Measurements from ENCODE around the gene LIPE. TPM values are rescaled to one million over a fixed set of nuclear protein-coding genes. Genes with fewer than 3 reads are reported as not detected.
A peak's percentile ranks its signal among the peaks of the same experiment; 100 is the strongest.
"Not testable (repeated sequence)": the region's sequence is repeated elsewhere in the genome, so short reads cannot be mapped to it uniquely, and the experiment has no call there.

Gene LIPE
- total and polyA plus RNA-seq, 9 donors: 1.7 to 15.1 (median 5.4) TPM

DNA sequence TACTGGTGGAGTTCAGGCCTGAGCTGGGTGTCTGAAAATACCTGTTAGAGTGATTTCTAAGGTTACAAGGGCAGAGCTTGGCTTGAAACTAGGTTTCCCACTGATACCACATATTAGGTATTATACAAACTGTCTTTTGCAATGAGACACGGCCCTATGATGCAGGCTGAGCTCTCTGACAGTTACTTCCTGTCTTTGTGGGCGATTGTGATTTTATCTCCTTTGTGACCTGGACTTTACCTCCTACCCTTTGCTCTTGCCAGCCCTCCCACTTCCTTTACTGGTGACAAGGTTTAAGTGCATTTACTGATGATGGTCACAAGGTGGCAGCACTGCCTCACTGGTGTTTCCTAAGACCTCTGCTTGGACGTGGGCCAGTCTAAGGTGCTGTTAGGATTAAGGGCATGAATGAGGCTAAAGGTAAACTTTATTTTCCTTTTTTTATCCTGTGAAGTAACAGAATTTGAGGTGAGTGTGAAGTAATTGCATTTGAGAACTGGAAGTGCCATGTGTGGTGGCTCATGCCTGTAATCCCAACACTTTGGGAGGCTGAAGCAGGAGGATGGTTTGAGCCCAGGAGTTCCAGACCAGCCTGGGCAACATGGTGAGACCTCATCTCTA is 23.2 kb upstream of the LIPE start:
- no peaks in the 10 kb centered on the region for H3K27me3 ChIP-seq
- H3K4me3 ChIP-seq: no peak overlapping the region
- H3K36me3 ChIP-seq: no peaks in the 10 kb centered on the region
- no peak for TF ChIP-seq POLR2A (IDR thresholded peaks at IDR 0.05)
- TF ChIP-seq, protein P1, sequence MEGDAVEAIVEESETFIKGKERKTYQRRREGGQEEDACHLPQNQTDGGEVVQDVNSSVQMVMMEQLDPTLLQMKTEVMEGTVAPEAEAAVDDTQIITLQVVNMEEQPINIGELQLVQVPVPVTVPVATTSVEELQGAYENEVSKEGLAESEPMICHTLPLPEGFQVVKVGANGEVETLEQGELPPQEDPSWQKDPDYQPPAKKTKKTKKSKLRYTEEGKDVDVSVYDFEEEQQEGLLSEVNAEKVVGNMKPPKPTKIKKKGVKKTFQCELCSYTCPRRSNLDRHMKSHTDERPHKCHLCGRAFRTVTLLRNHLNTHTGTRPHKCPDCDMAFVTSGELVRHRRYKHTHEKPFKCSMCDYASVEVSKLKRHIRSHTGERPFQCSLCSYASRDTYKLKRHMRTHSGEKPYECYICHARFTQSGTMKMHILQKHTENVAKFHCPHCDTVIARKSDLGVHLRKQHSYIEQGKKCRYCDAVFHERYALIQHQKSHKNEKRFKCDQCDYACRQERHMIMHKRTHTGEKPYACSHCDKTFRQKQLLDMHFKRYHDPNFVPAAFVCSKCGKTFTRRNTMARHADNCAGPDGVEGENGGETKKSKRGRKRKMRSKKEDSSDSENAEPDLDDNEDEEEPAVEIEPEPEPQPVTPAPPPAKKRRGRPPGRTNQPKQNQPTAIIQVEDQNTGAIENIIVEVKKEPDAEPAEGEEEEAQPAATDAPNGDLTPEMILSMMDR (IDR thresholded peaks at IDR 0.05): peak; percentile 56 to 67 (median 63)
- TF ChIP-seq EP300 (IDR thresholded peaks at IDR 0.05): no peak
- H3K4me1 ChIP-seq (ENCODE audit: insufficient read depth): no peaks in the 10 kb centered on the region
- intact Hi-C loops (cut with DNase I): no loop called here
- no peaks in the 10 kb centered on the region for H3K9me3 ChIP-seq
- peak; percentile 50 to 76 (median 66) for DNase-seq
- 1 to 3% (median 1%) methylated on average over 3 of the region's 3 CpGs for WGBS, 3 donors
- no peak overlapping the region for H3K27ac ChIP-seq

- WGBS, 3 donors: 65 to 75% (median 71%) methylated on average over 5 of the region's 5 CpGs
- DNase-seq; H3K4me3 ChIP-seq; H3K36me3 ChIP-seq; intact Hi-C loops (cut with DNase I); H3K27ac ChIP-seq; H3K9me3 ChIP-seq; H3K27me3 ChIP-seq; H3K4me1 ChIP-seq (ENCODE audit: insufficient read depth): not testable (repeated sequence)
Observed at GRCh38 chr19:42448306-42448705, 21.1 kb upstream of the LIPE start.

DNA sequence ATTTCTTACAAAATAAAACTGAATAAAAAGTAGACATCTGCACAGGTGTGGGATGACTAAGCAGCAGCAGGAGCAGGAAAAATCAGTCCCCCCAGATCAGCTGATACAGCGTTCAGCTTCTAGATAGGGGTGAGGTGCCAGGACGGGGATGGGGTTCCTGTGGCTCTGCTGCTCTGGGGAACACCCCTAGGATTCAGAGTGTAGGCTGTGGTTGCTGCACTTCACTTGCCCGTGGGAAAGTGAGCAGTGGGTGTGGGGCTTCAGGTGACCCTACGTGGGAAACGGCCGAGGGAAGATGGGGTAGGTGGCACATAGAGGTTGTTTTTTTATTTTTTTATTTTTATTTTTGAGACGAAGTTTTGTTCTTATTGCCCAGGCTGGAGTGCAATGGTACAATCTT is 18.8 kb upstream of the LIPE start:
- H3K4me1 ChIP-seq (ENCODE audit: insufficient read depth): no peaks in the 10 kb centered on the region
- no peaks in the 10 kb centered on the region for H3K9me3 ChIP-seq
- intact Hi-C loops (cut with DNase I): no loop called here
- no peak for DNase-seq
- H3K27me3 ChIP-seq: no peaks in the 10 kb centered on the region
- TF ChIP-seq, protein P1 (IDR thresholded peaks at IDR 0.05): no peak
- TF ChIP-seq POLR2A (IDR thresholded peaks at IDR 0.05): no peak
- no peak overlapping the region for H3K27ac ChIP-seq
- H3K4me3 ChIP-seq: no peak overlapping the region
- 86 to 89% (median 86%) methylated on average over 7 of the region's 7 CpGs for WGBS, 3 donors
- H3K36me3 ChIP-seq: no peaks in the 10 kb centered on the region

- Histone ChIP-seq H3K27ac (no peak overlapping the region), H3K27me3 (no peaks in the 10 kb centered on the region), H3K36me3 (no peaks in the 10 kb centered on the region), H3K9me3 (no peaks in the 10 kb centered on the region), H3K4me3 (no peak overlapping the region), H3K4me1 (ENCODE audit: insufficient read depth) (no peaks in the 10 kb centered on the region)
- no peak for DNase-seq
- 71 to 76% (median 74%) methylated on average over 4 of the region's 4 CpGs for WGBS, 3 donors
- intact Hi-C loops (cut with DNase I): no loop called here
- TF ChIP-seq EP300 (IDR thresholded peaks at IDR 0.05): no peak
Observed at GRCh38 chr19:42443944-42444398, 16.8 kb upstream of the LIPE start.

- Histone ChIP-seq H3K4me3 (no peak within 1 kb of the TSS), H3K4me1 (ENCODE audit: insufficient read depth) (no peaks in the 10 kb centered on the region), H3K27me3 (no peaks in the 10 kb centered on the region), H3K9me3 (no peaks in the 10 kb centered on the region), H3K27ac (no peak within 1 kb of the TSS), H3K36me3 (no peaks in the 10 kb centered on the region)
- intact Hi-C loops (cut with DNase I): no loop called here
- TF ChIP-seq, protein P1 (IDR thresholded peaks at IDR 0.05): no peak
- no peak for TF ChIP-seq EP300 (IDR thresholded peaks at IDR 0.05)
- no peak for TF ChIP-seq POLR2A (IDR thresholded peaks at IDR 0.05)
- DNase-seq: no peak
- 96 to 97% (median 97%) methylated on average over 7 of the region's 7 CpGs for WGBS, 3 donors
Observed at GRCh38 chr19:42442833-42443232, 15.6 kb upstream of the LIPE start, which contains the start of gene CXCL17. Gene CXCL17, minus strand, starts transcription at chr19:42442946. Its CDS starts 114 bp downstream, at chr19:42442832.
